Endothelial cell (in vitro differentiated cells): ENCODE measurements around the gene TMEM43. TPM values are rescaled to one million over a fixed set of nuclear protein-coding genes. Genes with fewer than 3 reads are reported as not detected.

Experiments
- DNase-seq: peaks from one replicate; pipeline ENCODE4 v3.0.0; 2021; ENCODE audit warnings: low spot score
- H3K27ac Mint-ChIP-seq: one replicate; pipeline ENCODE4 v1.8.0; 2021; ENCODE audit warnings: mixed read lengths, inconsistent platforms; ENCODE audit not compliant: unreplicated experiment
- H3K27me3 Mint-ChIP-seq: one replicate; pipeline ENCODE4 v1.8.0; 2021; ENCODE audit warnings: mild to moderate bottlenecking, moderate library complexity, mixed read lengths, inconsistent platforms; ENCODE audit not compliant: unreplicated experiment
- H3K36me3 Mint-ChIP-seq: one replicate; pipeline ENCODE4 v1.8.0; 2021; ENCODE audit warnings: mild to moderate bottlenecking, low read depth, mixed read lengths, inconsistent platforms; ENCODE audit not compliant: unreplicated experiment
- H3K4me1 Mint-ChIP-seq: one replicate; pipeline ENCODE4 v1.8.0; 2021; ENCODE audit warnings: mild to moderate bottlenecking, mixed read lengths, inconsistent platforms; ENCODE audit not compliant: unreplicated experiment
- H3K4me3 Mint-ChIP-seq: one replicate; pipeline ENCODE4 v1.8.0; 2021; ENCODE audit warnings: mild to moderate bottlenecking, mixed read lengths, inconsistent platforms; ENCODE audit not compliant: unreplicated experiment
- H3K9me3 Mint-ChIP-seq: one replicate; pipeline ENCODE4 v1.8.0; 2021; ENCODE audit warnings: mixed read lengths, inconsistent platforms; ENCODE audit not compliant: unreplicated experiment
- total RNA-seq: library from RNA; stranded (reverse); fragmentation: NEBNext Ultra II Directional; extraction: Animal tissue kit (Norgen Biotek cat#: 25700); gene quantifications from one replicate; pipeline ENCODE4 v1.2.1, GENCODE V29; 2021; ENCODE audit not compliant: unreplicated experiment
- TF ChIP-seq, protein P1 (sequence below): fragments of 200-600 bp; sonication (generic); IDR thresholded peaks from one replicate; pipeline ENCODE4 v1.5.0; 2021; ENCODE audit warnings: antibody characterized with exemption; ENCODE audit not compliant: unreplicated experiment

The TMEM43 gene
- total RNA-seq, 1 donor from 2014 or later, result 31.9 TPM

DNA sequence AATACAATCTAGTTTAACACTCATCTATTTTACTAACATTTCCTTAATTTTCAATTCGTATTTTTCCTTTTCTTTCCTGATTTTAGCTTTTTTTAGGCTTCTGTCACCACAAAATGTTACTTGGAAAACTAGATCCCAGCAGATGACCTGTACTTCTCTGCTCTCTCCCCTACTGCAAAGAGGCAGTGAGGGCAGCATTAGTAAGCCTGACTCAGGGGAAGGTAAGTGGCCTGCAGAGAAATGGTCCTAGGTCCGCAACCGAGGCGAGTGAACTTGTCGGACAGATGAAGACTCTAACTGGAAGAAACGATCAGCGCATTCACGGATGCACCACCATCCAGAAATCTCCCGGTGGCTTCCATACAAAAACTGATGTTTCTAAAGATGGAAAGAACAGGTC is 20.4 kb downstream of the TMEM43 start:
- H3K4me1 Mint-ChIP-seq, result peaks cover 10% of the 10 kb centered on the region
- H3K4me3 Mint-ChIP-seq, result peak overlapping the region; percentile 35
- TF ChIP-seq, protein P1, sequence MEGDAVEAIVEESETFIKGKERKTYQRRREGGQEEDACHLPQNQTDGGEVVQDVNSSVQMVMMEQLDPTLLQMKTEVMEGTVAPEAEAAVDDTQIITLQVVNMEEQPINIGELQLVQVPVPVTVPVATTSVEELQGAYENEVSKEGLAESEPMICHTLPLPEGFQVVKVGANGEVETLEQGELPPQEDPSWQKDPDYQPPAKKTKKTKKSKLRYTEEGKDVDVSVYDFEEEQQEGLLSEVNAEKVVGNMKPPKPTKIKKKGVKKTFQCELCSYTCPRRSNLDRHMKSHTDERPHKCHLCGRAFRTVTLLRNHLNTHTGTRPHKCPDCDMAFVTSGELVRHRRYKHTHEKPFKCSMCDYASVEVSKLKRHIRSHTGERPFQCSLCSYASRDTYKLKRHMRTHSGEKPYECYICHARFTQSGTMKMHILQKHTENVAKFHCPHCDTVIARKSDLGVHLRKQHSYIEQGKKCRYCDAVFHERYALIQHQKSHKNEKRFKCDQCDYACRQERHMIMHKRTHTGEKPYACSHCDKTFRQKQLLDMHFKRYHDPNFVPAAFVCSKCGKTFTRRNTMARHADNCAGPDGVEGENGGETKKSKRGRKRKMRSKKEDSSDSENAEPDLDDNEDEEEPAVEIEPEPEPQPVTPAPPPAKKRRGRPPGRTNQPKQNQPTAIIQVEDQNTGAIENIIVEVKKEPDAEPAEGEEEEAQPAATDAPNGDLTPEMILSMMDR, result no peak
- peak overlapping the region; percentile 100 for H3K27ac Mint-ChIP-seq
- H3K27me3 Mint-ChIP-seq, result peaks cover 2% of the 10 kb centered on the region
- no peak for DNase-seq
- H3K36me3 Mint-ChIP-seq, result peaks cover 46% of the 10 kb centered on the region
- no peaks in the 10 kb centered on the region for H3K9me3 Mint-ChIP-seq

DNA sequence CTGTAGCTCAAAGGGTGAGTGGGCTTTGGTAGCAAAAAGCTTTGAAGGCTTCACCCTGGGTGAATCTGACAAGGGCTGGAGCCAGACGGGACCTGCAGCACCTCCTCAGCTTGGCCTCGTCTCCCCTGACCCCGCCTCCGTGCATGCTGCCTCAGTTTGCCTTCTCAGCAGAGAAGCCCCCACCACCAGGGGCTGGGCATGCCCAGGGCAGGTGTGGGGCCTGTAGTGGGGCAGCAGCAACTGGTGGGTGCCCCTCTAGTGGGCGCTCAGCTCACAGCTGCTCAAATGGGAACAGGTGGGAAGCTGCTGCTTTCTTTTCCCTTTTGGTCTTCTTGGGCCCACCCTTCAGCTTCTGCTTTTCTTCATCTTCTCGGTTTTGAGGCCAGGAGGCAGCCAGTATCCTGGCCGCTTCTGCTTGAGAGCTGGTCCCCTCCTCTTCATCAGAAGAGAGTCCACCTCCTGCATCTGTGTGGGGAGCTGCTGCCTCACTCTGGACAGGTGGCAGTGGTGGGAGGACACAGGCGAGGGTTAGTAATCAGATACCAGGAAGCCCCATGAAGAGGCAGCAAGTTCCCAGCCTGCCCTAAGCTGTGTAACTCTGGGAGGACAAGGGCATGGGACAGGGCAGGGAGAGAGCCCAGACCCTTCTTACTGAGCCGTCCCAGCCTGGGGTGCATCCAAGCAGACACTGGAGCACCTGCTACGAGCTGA is 21.0 kb downstream of the TMEM43 start:
- H3K4me3 Mint-ChIP-seq, result no peak overlapping the region
- peaks cover 42% of the 10 kb centered on the region for H3K36me3 Mint-ChIP-seq
- peak overlapping the region; percentile 100 for H3K27ac Mint-ChIP-seq
- H3K27me3 Mint-ChIP-seq, result peaks cover 3% of the 10 kb centered on the region
- DNase-seq, result no peak
- H3K4me1 Mint-ChIP-seq, result peaks cover 10% of the 10 kb centered on the region
- TF ChIP-seq, protein P1, result no peak
- H3K9me3 Mint-ChIP-seq, result no peaks in the 10 kb centered on the region

DNA sequence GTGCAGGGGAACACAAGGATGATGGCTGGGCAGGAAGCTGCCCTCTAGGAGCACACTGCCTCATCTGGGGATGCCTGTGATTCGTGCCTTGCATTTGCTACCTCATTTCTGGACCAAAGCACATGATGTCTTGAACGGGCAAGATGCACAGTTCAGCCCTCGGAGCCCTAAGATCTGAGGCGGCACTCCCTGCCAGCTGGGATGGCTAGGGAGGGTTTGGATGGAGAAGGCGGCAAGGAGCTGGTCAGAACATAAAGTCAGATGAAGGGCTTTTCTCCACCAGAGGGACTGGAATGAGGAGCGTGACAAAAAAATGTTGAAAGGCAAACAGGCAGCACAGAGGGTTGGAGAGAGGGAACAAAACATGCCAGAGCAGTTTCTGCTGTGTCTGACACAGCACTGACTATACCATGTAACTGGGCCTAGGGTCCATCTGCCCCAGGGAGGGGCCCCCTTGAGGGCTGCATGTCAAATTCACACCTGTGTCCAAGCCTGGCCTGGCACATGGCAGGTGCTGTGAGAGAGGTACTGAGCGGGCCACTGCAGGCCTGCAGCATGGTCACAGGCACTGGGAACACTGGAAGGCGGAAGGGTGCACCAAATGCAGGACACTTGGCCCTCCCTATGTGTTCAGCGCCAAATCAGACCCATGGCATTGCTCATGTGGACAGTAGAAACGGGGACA is 21.7 kb downstream of the TMEM43 start:
- Mint-ChIP-seq H3K4me3 (no peak overlapping the region), H3K27me3 (peaks cover 5% of the 10 kb centered on the region), H3K36me3 (peaks cover 40% of the 10 kb centered on the region), H3K4me1 (peaks cover 10% of the 10 kb centered on the region), H3K27ac (peak overlapping the region; percentile 70), H3K9me3 (no peaks in the 10 kb centered on the region)
- no peak for DNase-seq
- TF ChIP-seq, protein P1, result no peak

DNA sequence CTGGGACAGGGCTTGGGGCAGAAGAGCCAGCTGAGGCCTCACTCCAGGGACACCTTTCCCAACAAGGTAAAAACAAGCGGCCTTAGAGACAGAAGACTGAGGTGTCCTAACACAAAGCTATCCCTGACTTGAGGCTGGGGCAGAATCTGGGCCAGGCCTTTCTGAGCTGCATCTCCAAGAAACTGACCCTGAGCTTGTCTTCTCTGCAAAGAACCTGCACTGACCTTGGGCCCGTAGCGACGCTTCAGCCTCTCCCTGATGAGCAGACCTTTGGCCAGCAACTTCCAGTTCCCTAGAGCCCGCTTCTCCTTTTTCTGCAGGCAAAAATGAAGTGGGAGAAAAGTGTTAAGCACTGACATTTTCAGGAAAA is 22.2 kb downstream of the TMEM43 start:
- no peaks in the 10 kb centered on the region for H3K9me3 Mint-ChIP-seq
- peak overlapping the region; percentile 58 for H3K4me3 Mint-ChIP-seq
- H3K36me3 Mint-ChIP-seq, result peaks cover 39% of the 10 kb centered on the region
- TF ChIP-seq, protein P1, result no peak
- no peak for DNase-seq
- H3K4me1 Mint-ChIP-seq, result peaks cover 10% of the 10 kb centered on the region
- peaks cover 5% of the 10 kb centered on the region for H3K27me3 Mint-ChIP-seq
- H3K27ac Mint-ChIP-seq, result peak overlapping the region; percentile 79

DNA sequence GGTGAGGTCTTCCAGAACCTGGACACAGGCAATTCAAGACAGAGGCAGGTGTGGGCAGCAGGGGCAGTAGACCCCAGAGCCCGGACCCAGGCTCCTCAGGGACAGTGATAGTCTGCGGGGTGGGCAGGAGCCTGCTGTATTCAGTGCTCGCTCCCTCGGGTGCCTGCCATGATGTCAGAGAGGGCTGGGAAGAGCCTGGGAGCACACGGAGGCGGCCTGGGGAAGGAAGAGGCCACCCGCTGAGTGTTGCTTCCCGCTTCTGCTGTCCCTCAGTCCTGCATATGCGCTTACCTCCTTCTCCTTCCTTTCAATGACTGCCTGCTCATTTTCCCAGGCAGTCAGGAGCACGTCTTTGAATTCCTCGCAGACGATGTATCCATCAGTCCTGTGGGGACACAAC is 22.8 kb downstream of the TMEM43 start:
- no peaks in the 10 kb centered on the region for H3K9me3 Mint-ChIP-seq
- peaks cover 5% of the 10 kb centered on the region for H3K27me3 Mint-ChIP-seq
- TF ChIP-seq, protein P1, result no peak
- H3K36me3 Mint-ChIP-seq, result peaks cover 38% of the 10 kb centered on the region
- peaks cover 10% of the 10 kb centered on the region for H3K4me1 Mint-ChIP-seq
- no peak for DNase-seq
- H3K27ac Mint-ChIP-seq, result peak overlapping the region; percentile 79
- H3K4me3 Mint-ChIP-seq, result peak overlapping the region; percentile 58
